ENCODE measurements around the gene FOXA1. TPM values are rescaled to one million over a fixed set of nuclear protein-coding genes. Genes with fewer than 3 reads are reported as not detected.

FOXA1 gene
- total RNA-seq, 1 donor = not detected

- DNase-seq (ENCODE audit: low read depth) = no peak
- no peak overlapping the region for H3K4me3 ChIP-seq (ENCODE audit: low read depth, low read length)
- no peak for TF ChIP-seq CTCF (IDR thresholded peaks at IDR 0.05; ENCODE audit: insufficient read depth, low read length)
Measured at GRCh38 chr14:37590428-37591139, 4.5 kb downstream of the FOXA1 start.

GRCh38 chr14:37589715-37590427, 5.2 kb downstream of the FOXA1 start:
- H3K4me3 ChIP-seq (ENCODE audit: low read depth, low read length) = no peak overlapping the region
- TF ChIP-seq CTCF (IDR thresholded peaks at IDR 0.05; ENCODE audit: insufficient read depth, low read length) = no peak
- DNase-seq (ENCODE audit: low read depth) = no peak

- DNase-seq (ENCODE audit: low read depth) = no peak
- no peak overlapping the region for H3K4me3 ChIP-seq (ENCODE audit: low read depth, low read length)
- no peak for TF ChIP-seq CTCF (IDR thresholded peaks at IDR 0.05; ENCODE audit: insufficient read depth, low read length)
Measured at GRCh38 chr14:37588956-37589714, 5.9 kb downstream of the FOXA1 start.

GRCh38 chr14:37588667-37588955, 6.4 kb downstream of the FOXA1 start:
- TF ChIP-seq CTCF (IDR thresholded peaks at IDR 0.05; ENCODE audit: insufficient read depth, low read length) = no peak
- no peak overlapping the region for H3K4me3 ChIP-seq (ENCODE audit: low read depth, low read length)
- DNase-seq (ENCODE audit: low read depth) = no peak

- no peak overlapping the region for H3K4me3 ChIP-seq (ENCODE audit: low read depth, low read length)
- no peak for DNase-seq (ENCODE audit: low read depth)
- no peak for TF ChIP-seq CTCF (IDR thresholded peaks at IDR 0.05; ENCODE audit: insufficient read depth, low read length)
Measured at GRCh38 chr14:37587881-37588666, 7.0 kb downstream of the FOXA1 start.

- no peak overlapping the region for H3K4me3 ChIP-seq (ENCODE audit: low read depth, low read length)
- TF ChIP-seq CTCF (IDR thresholded peaks at IDR 0.05; ENCODE audit: insufficient read depth, low read length) = no peak
- no peak for DNase-seq (ENCODE audit: low read depth)
Measured at GRCh38 chr14:37587131-37587803, 7.8 kb downstream of the FOXA1 start.
